HG02852 (cell line): ENCODE measurements around the gene CUTA.
"Not testable (repeated sequence)": the region's sequence is repeated elsewhere in the genome, so short reads cannot be mapped to it uniquely, and the experiment has no call there.

Source experiments
- ATAC-seq: cut with Tn5 transposase; IDR thresholded peaks from one replicate; pipeline ENCODE4 v1.9.1; 2021; ENCODE audit warnings: mild to moderate bottlenecking, moderate library complexity; ENCODE audit not compliant: unreplicated experiment

Gene CUTA

DNA sequence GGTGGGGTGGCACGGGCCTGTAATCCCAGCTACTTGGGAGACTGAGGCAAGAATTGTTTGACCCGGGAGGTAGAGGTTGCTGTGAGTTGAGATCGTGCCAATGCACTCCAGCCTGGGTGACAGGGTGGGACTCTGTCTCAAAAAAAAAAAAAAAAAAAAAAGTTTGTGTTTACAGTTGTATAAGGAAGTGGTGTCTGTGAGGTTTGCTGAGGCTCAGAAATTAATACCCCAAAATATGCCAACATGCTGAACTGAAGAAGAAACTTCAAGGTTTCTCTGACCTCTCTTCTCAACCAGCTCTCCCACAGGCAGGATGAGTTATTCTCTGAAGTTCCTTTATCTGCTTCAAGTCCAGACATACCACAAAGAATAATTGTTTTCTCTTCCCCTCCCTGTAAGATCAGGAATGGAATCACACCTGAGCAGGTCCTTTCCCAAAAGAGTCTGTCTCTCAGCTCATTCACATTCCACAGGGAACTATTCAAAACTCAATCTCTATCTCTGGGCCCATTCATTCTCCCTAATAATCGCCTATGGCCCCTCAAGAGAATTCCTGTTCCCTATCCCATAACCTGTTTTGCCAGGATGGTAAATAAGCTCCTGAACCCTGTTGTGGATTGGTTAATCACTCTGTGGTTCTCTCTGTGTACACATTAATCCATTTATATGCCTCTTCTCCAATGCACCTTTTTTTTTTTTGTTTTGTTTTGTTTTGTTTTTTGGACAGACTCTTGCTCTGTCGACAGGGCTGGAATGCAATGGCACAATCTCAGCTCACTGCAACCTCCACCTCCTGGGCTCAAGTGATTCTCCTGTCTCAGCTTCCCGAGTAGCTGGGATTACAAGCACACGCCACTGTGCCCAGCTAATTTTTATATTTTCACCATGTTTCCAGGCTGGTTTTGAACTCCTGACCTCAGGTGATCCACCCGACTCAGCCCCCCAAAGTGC is 43.7 kb downstream of the CUTA start:
- no peak for ATAC-seq

DNA sequence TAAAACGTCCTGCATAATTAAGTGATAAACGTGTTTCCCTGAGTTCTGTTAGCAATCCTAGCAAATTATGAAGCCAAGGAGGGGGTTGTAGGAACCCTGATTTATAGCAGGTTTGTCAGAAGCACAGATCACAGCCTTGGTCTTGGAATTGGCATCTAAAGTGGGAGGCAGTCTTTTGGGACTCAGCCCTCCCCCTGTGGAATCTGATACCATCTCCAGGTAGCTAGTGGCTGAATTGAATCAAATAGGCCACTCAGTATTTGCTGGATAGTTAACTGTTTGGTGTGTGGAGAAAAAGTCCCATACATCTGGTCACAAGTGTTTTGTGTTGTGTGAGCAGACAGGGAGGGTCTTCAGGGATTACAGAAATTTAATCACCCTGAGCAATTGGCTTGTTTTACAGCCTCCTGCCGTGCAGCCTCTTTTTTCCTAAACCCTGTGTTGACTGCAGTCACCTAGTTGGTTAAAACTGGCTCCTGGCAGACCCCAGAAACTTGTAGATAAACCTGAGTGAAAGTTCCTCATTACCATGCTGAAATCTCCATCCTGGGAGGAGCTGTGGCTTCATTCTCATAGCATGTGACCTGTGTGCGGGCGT is 45.3 kb downstream of the CUTA start:
- ATAC-seq, result no peak

DNA sequence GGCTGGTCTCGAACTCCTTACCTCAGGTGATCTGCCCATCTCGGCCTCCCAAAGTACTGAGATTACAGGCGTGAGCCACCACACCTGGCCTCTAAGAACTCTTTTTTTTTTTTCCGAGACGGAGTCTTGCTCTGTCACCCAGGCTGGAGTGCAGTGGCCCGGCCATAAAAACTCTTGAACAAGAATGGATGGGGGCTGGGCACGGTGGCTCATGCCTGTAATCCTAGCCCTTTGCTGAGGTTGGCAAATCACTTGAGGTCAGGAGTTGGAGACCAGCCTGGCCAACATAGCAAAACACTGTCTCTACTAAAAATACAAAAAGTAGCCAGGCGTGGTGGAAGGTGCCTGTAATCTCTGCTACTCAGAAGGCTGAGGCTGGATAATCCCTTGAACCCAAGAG is 46.0 kb downstream of the CUTA start:
- not testable (repeated sequence) for ATAC-seq

- ATAC-seq, result not testable (repeated sequence)
Measured at GRCh38 chr6:33367715-33368025, 50.2 kb downstream of the CUTA start.

DNA sequence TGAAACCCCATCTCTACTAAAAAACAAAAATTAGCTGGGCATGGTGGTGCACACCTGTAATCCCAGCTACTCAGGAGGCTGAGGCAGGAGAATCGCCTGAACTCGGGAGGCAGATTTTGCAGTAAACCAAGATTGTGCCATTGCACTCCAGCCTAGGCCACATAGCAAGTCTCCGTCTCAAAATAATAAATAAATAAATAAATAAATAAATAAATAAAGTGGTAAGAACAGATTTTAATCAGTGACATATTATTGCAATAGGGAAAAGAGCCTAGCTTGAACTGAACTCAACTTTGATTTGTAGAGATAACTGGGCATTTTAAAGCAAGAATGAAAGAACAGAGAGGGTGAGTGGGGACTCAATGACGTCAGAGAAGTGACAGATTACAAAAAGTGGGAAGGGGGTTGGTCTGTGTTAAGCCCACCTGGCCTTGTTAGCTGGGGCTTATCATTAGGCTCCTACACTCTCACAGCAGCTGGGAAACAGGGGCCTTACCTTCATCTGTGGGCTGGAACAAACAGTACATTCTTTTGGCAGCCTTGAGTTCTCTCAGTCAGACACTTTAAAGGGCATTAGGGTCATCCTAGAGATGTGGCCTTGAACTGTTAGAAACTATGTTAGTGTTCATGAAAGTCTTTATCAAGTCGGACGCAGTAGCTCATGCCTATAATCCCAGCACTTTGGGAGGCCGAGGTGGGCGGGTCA is 50.7 kb downstream of the CUTA start:
- ATAC-seq, result no peak
